K562 (cell line): ENCODE data around the gene RRBP1. TPM values are rescaled to one million over a fixed set of nuclear protein-coding genes. Genes with fewer than 3 reads are reported as not detected.

Experiments
- BMI1 ChIP-seq: fragments of 150-350 bp; IDR thresholded peaks from 2 replicates; pipeline ENCODE4 v1.6.1; 2014; ENCODE audit warnings: low read length
- IRF9 ChIP-seq: fragments of 450-650 bp; IDR thresholded peaks from 2 replicates; pipeline ENCODE4 v1.6.1; 2016; ENCODE audit warnings: missing biosample characterization, missing genetic modification characterization
- RREB1 ChIP-seq: fragments of 250-450 bp; sonication (Bioruptor Pico); IDR thresholded peaks from 2 replicates; pipeline ENCODE4 v1.4.0; 2020
- polyA plus RNA-seq, 8 experiments: library from polyadenylated mRNA; depleted of rRNA in 4 of 8; stranded (reverse) in 5 of 8; unstranded in 3 of 8; fragments of >200 nt; fragmentation: Nextera tagmentation in 2 of 8; fragmentation: Illumina TruSeq in 1 of 8; extraction: Ambion mirVana in 2 of 8; extraction: Trizol in 1 of 8; gene quantifications; 2 replicates each; pipeline versions ENCODE4 v1.2.1 to v1.2.3, GENCODE V29; 2011 to 2014; ENCODE audit warnings: inconsistent platforms in 1 of 8, missing spikeins in 1 of 8
- total RNA-seq, 7 experiments: library from RNA; depleted of rRNA in 6 of 7; stranded (reverse); fragments of >200 nt in 6 of 7; fragmentation: Illumina TruSeq in 2 of 7; extraction: Trizol in 2 of 7; gene quantifications; 2 replicates each; pipeline versions ENCODE4 v1.2.1 to v1.2.3, GENCODE V29; 2011 to 2021; ENCODE audit warnings: low replicate concordance in 1 of 7

RRBP1 gene
- total and polyA plus RNA-seq, 9 of the 15 experiments (the other 6 are each of a cell fraction or from before 2014, with no cell fraction given) = 0.84 to 32.0 (median 17.6) TPM

- TF ChIP-seq RREB1 (CRISPR knock-in tag) = no peak
- no peak for TF ChIP-seq IRF9 (tag)
- TF ChIP-seq BMI1 = no peak
These were observed 40.7 kb upstream of the RRBP1 start (continued) for GRCh38 chr20:17722493-17723300.
